Measurements from ENCODE around the gene FAAH2.
"Not testable (repeated sequence)": the region's sequence is repeated elsewhere in the genome, so short reads cannot be mapped to it uniquely, and the experiment has no call there.

Gene FAAH2

DNA sequence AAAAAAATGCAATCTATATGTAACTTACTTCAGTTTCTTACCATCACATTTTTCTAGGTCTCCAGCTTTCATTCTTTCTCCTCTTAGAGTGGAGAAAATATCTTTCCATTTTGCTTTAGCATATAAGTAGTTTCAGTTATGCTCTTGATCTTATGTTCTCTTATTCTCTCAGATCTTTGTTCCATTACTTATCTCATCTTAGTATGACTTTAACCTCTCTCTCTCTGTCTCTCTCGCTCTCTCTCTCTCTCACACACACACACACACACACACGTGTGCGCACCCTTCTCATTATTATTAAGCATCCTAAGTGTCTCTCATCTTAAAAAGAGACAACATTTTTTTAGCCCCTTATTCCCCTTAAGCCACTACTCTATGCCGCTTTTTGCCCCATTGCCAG lies 92.8 kb downstream of the FAAH2 start:
- no peak for DNase-seq (ENCODE audit: low read depth, low spot score)
- Histone ChIP-seq H3K36me3 (ENCODE audit: insufficient read depth, insufficient read length, low read length) (no peaks in the 10 kb centered on the region), H3K27me3 (ENCODE audit: insufficient read depth, insufficient read length) (no peaks in the 10 kb centered on the region), H3K4me3 (ENCODE audit: insufficient read length, low read depth) (no peak overlapping the region), H3K9ac (ENCODE audit: insufficient read length, low read depth) (no peak overlapping the region), H3K4me1 (ENCODE audit: insufficient read depth, insufficient read length) (no peaks in the 10 kb centered on the region), H3K9me3 (ENCODE audit: insufficient read depth, low read length) (no peaks in the 10 kb centered on the region)
- TF ChIP-seq SUZ12 (IDR thresholded peaks at IDR 0.05; ENCODE audit: extremely low read depth, insufficient read depth, insufficient read length) (no peak), ZNF274 (IDR thresholded peaks at IDR 0.05; ENCODE audit: low read depth, low read length) (no peak), YY1 (IDR thresholded peaks at IDR 0.05; ENCODE audit: insufficient read depth, insufficient read length) (no peak)

DNA sequence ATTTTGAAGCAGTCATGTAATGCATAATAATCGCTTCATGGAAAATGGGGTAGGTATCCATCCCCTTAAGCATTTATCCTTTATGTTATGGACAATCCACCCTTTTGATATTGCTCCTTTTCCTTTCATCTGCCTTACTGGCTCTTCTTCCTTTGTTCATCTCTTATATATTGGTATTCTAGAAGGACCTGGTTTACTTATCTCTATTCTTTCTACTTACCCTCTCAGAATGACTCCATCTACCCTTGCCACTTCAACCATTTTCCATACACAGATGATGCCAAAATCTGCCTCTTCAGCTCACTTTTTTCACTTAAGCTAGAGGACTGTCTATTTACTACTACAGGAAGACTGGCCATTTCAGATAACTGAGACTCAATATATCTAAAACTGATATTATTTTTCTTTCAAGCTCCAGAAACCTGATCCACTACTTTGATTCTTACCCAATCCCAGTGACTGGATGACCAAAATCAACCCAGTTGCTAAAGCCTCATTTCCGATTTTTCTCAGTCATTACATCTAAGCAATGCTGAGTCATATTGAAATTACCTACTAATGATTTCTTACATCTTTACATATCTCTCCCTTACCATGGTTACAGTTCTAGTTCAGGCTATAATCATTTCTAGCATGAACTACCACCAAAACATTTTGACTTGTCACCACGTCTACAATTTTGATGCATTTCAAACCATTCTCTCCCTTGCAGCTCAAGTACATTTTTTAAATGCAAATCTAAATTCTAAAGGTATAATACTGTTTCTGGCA lies 93.7 kb downstream of the FAAH2 start:
- TF ChIP-seq YY1 (IDR thresholded peaks at IDR 0.05; ENCODE audit: insufficient read depth, insufficient read length) (no peak), ZNF274 (IDR thresholded peaks at IDR 0.05; ENCODE audit: low read depth, low read length) (no peak), SUZ12 (IDR thresholded peaks at IDR 0.05; ENCODE audit: extremely low read depth, insufficient read depth, insufficient read length) (no peak)
- Histone ChIP-seq H3K36me3 (ENCODE audit: insufficient read depth, insufficient read length, low read length) (no peaks in the 10 kb centered on the region), H3K27me3 (ENCODE audit: insufficient read depth, insufficient read length) (no peaks in the 10 kb centered on the region), H3K4me1 (ENCODE audit: insufficient read depth, insufficient read length) (no peaks in the 10 kb centered on the region), H3K9ac (ENCODE audit: insufficient read length, low read depth) (no peak overlapping the region), H3K9me3 (ENCODE audit: insufficient read depth, low read length) (no peaks in the 10 kb centered on the region), H3K4me3 (ENCODE audit: insufficient read length, low read depth) (no peak overlapping the region)
- no peak for DNase-seq (ENCODE audit: low read depth, low spot score)

DNA sequence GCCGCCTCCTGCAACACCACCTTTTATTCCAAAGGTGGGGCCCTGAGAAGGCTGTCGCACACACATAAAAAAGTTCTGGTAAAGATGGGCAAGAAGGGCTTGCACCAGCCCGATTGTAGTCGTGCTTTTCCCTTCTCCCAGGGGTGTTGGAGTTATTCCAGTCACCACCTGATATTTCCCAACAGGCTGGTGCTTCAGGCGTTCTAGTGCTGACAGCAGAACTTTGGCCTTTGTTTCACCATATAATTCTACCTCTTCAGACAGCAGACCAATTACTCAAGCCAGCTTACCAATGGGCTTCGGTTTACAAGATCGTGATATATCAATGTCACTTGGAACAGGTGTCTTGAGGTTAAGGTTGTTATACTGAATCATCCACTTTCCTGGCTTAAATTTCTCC lies 107.7 kb downstream of the FAAH2 start:
- H3K4me3 ChIP-seq (ENCODE audit: insufficient read length, low read depth); H3K9me3 ChIP-seq (ENCODE audit: insufficient read depth, low read length); DNase-seq (ENCODE audit: low read depth, low spot score); H3K36me3 ChIP-seq (ENCODE audit: insufficient read depth, insufficient read length, low read length); H3K27me3 ChIP-seq (ENCODE audit: insufficient read depth, insufficient read length); H3K9ac ChIP-seq (ENCODE audit: insufficient read length, low read depth); H3K4me1 ChIP-seq (ENCODE audit: insufficient read depth, insufficient read length): not testable (repeated sequence)

DNA sequence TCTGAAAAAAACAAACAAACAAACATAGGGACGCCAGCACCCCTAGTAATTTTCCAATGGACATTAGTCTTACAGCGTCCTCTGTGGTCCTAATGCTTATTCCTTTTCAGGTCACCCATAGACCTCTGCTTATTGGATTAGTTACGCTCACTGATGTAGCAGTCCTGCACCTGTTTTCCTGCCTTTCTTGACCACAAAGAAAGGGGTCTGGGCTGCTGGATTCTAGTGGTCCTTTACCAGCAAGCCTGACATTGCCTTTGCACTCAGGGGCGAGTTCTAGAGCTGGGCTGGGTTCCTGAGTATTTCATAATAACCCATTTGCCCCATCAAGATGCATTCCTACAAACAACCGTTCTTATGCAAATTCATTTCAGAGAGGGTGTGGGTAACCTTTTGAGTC lies 116.7 kb downstream of the FAAH2 start:
- not testable (repeated sequence) for H3K4me1 ChIP-seq (ENCODE audit: insufficient read depth, insufficient read length); H3K9me3 ChIP-seq (ENCODE audit: insufficient read depth, low read length); DNase-seq (ENCODE audit: low read depth, low spot score); H3K27me3 ChIP-seq (ENCODE audit: insufficient read depth, insufficient read length); H3K9ac ChIP-seq (ENCODE audit: insufficient read length, low read depth); H3K4me3 ChIP-seq (ENCODE audit: insufficient read length, low read depth); H3K36me3 ChIP-seq (ENCODE audit: insufficient read depth, insufficient read length, low read length)

DNA sequence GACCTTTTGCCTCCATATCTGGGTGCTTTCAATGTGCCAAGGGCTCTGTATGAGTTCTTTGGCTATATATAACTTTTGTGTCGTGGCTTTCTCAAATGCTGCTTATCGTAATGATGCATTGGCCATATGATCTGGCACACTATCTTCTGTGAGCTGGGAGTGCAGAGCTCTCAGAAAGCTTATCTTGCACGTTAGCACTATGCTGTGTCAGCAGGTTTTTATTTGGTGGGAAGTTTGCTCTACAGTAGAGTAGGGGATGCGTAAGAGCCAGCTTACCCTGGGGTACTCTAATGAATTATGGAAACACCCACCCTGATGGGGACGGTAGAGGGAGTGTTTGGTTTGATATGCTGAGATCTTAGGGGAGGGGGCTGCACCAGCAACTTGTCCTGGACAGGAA lies 119.6 kb downstream of the FAAH2 start:
- no peaks in the 10 kb centered on the region for H3K36me3 ChIP-seq (ENCODE audit: insufficient read depth, insufficient read length, low read length)
- TF ChIP-seq YY1 (IDR thresholded peaks at IDR 0.05; ENCODE audit: insufficient read depth, insufficient read length) (no peak), SUZ12 (IDR thresholded peaks at IDR 0.05; ENCODE audit: extremely low read depth, insufficient read depth, insufficient read length) (no peak), ZNF274 (IDR thresholded peaks at IDR 0.05; ENCODE audit: low read depth, low read length) (no peak)
- DNase-seq (ENCODE audit: low read depth, low spot score): no peak

DNA sequence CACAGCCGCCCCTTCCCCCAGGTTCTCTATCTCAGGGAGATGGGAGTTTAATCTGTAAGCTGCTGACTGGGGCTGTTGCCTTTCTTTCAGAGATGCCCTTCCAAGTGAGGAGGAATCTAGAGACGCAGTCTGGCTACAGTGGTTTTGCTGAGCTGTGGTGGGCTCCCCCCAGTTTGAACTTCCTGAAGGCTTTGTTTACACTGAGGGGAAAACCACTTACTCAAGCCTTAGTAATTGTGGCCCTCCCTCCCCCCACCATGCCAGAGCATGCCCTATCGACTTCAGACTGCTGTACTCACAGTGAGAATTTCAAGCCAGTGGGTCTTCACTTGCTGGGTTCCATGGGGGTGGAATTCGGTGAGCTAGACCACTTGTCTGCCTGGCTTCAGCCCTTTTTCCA lies 131.3 kb downstream of the FAAH2 start:
- no peak overlapping the region for H3K9ac ChIP-seq (ENCODE audit: insufficient read length, low read depth)
- H3K4me1 ChIP-seq (ENCODE audit: insufficient read depth, insufficient read length): no peaks in the 10 kb centered on the region
- TF ChIP-seq SUZ12 (IDR thresholded peaks at IDR 0.05; ENCODE audit: extremely low read depth, insufficient read depth, insufficient read length) (no peak), ZNF274 (IDR thresholded peaks at IDR 0.05; ENCODE audit: low read depth, low read length) (no peak), YY1 (IDR thresholded peaks at IDR 0.05; ENCODE audit: insufficient read depth, insufficient read length) (no peak)
- DNase-seq (ENCODE audit: low read depth, low spot score): no peak
- H3K36me3 ChIP-seq (ENCODE audit: insufficient read depth, insufficient read length, low read length): no peaks in the 10 kb centered on the region
- H3K4me3 ChIP-seq (ENCODE audit: insufficient read length, low read depth): no peak overlapping the region
- no peaks in the 10 kb centered on the region for H3K27me3 ChIP-seq (ENCODE audit: insufficient read depth, insufficient read length)
- H3K9me3 ChIP-seq (ENCODE audit: insufficient read depth, low read length): no peaks in the 10 kb centered on the region

More for the DNA sequence above, 119.6 kb downstream of the FAAH2 start:
- no peaks in the 10 kb centered on the region for H3K9me3 ChIP-seq (ENCODE audit: insufficient read depth, low read length)
- no peak overlapping the region for H3K4me3 ChIP-seq (ENCODE audit: insufficient read length, low read depth)
- H3K4me1 ChIP-seq (ENCODE audit: insufficient read depth, insufficient read length): no peaks in the 10 kb centered on the region
- no peaks in the 10 kb centered on the region for H3K27me3 ChIP-seq (ENCODE audit: insufficient read depth, insufficient read length)
- no peak overlapping the region for H3K9ac ChIP-seq (ENCODE audit: insufficient read length, low read depth)

DNA sequence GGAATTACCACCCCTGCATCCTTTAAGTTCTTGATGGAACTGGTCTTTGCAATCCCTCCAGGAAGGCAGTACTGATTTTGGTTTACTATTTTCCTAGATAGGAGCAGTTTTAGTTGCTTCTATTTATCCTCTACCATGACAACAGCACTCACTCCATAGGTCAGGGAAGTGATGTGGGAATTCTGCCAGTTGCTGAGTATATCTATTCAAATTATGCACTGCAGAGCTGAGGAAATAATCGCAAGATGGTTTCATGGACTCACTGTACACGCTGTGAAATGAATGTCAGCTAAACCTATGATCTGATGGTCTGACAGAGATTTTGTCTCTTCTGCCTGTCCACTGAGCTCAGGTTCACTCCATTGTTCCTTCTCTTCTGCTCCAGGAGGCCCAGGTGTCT lies 135.8 kb downstream of the FAAH2 start:
- Histone ChIP-seq H3K4me3 (ENCODE audit: insufficient read length, low read depth) (no peak overlapping the region), H3K9me3 (ENCODE audit: insufficient read depth, low read length) (no peaks in the 10 kb centered on the region), H3K27me3 (ENCODE audit: insufficient read depth, insufficient read length) (no peaks in the 10 kb centered on the region), H3K36me3 (ENCODE audit: insufficient read depth, insufficient read length, low read length) (no peaks in the 10 kb centered on the region), H3K9ac (ENCODE audit: insufficient read length, low read depth) (no peak overlapping the region), H3K4me1 (ENCODE audit: insufficient read depth, insufficient read length) (no peaks in the 10 kb centered on the region)
- DNase-seq (ENCODE audit: low read depth, low spot score): no peak
- no peak for TF ChIP-seq SUZ12 (IDR thresholded peaks at IDR 0.05; ENCODE audit: extremely low read depth, insufficient read depth, insufficient read length)

DNA sequence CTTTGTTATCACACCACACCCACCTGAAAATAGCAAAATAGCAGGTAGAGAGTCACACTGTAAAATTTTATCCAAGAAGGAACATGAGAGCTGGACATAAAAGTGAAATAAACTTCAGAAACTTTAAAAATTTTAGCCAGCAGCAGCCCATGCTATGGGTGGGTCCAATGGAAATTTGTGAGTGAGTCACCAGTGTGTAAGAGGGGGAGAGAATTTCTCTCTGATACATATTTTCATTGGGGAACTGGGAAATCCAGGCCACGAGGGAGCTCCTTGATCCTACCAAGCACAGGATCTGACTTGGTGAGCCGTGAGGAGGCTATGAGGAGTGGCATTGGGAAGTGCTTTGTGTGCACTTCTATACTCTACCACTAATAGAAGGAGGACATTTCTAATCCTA lies 136.3 kb downstream of the FAAH2 start:
- Histone ChIP-seq H3K36me3 (ENCODE audit: insufficient read depth, insufficient read length, low read length) (no peaks in the 10 kb centered on the region), H3K4me3 (ENCODE audit: insufficient read length, low read depth) (no peak overlapping the region), H3K9me3 (ENCODE audit: insufficient read depth, low read length) (no peaks in the 10 kb centered on the region), H3K27me3 (ENCODE audit: insufficient read depth, insufficient read length) (no peaks in the 10 kb centered on the region), H3K9ac (ENCODE audit: insufficient read length, low read depth) (no peak overlapping the region), H3K4me1 (ENCODE audit: insufficient read depth, insufficient read length) (no peaks in the 10 kb centered on the region)
- DNase-seq (ENCODE audit: low read depth, low spot score): no peak
- TF ChIP-seq YY1 (IDR thresholded peaks at IDR 0.05; ENCODE audit: insufficient read depth, insufficient read length) (no peak), SUZ12 (IDR thresholded peaks at IDR 0.05; ENCODE audit: extremely low read depth, insufficient read depth, insufficient read length) (no peak), ZNF274 (IDR thresholded peaks at IDR 0.05; ENCODE audit: low read depth, low read length) (no peak)
